ENCODE results near the gene LMNTD2.
"Not testable (repeated sequence)": the region's sequence is repeated elsewhere in the genome, so short reads cannot be mapped to it uniquely, and the experiment has no call there.

Gene LMNTD2

GRCh38 chr11:587546-587945, 27.0 kb upstream of the LMNTD2 start:
- no peak for DNase-seq

GRCh38 chr11:586376-587316, 26.1 kb upstream of the LMNTD2 start:
- DNase-seq: no peak

- no peak for DNase-seq
Measured at GRCh38 chr11:584287-584686, 23.7 kb upstream of the LMNTD2 start.

- no peak for DNase-seq
Measured at GRCh38 chr11:581752-582151, 21.2 kb upstream of the LMNTD2 start.

GRCh38 chr11:581342-581741, 20.8 kb upstream of the LMNTD2 start:
- no peak for DNase-seq

- DNase-seq: no peak
Measured at GRCh38 chr11:579830-580601, 19.5 kb upstream of the LMNTD2 start.

- DNase-seq: no peak
Measured at GRCh38 chr11:578276-579035, 17.9 kb upstream of the LMNTD2 start.

- DNase-seq: no peak
Measured at GRCh38 chr11:577611-577894, 17.0 kb upstream of the LMNTD2 start.

- no peak for DNase-seq
Measured at GRCh38 chr11:576811-577610, 16.5 kb upstream of the LMNTD2 start.

- peak; percentile 77 for DNase-seq
Measured at GRCh38 chr11:575996-576768, 15.6 kb upstream of the LMNTD2 start, which contains the start of gene PHRF1. TSS of gene PHRF1 (plus strand) at chr11:576470. CDS start at chr11:581513, 5,043 bp downstream.

- DNase-seq: no peak
Measured at GRCh38 chr11:575313-575995, 14.9 kb upstream of the LMNTD2 start.

- no peak for DNase-seq
Measured at GRCh38 chr11:574632-575312, 14.2 kb upstream of the LMNTD2 start.

GRCh38 chr11:574031-574570, 13.6 kb upstream of the LMNTD2 start:
- DNase-seq: not testable (repeated sequence)

GRCh38 chr11:573146-573759, 12.7 kb upstream of the LMNTD2 start:
- no peak for DNase-seq

GRCh38 chr11:571802-572185, 11.3 kb upstream of the LMNTD2 start:
- DNase-seq: no peak

- DNase-seq: no peak
Measured at GRCh38 chr11:569158-569885, 8.8 kb upstream of the LMNTD2 start.

- DNase-seq: peak; percentile 79
Measured at GRCh38 chr11:568306-569157, 8.0 kb upstream of the LMNTD2 start.
